ENCODE results near the gene RGS7.

DNA sequence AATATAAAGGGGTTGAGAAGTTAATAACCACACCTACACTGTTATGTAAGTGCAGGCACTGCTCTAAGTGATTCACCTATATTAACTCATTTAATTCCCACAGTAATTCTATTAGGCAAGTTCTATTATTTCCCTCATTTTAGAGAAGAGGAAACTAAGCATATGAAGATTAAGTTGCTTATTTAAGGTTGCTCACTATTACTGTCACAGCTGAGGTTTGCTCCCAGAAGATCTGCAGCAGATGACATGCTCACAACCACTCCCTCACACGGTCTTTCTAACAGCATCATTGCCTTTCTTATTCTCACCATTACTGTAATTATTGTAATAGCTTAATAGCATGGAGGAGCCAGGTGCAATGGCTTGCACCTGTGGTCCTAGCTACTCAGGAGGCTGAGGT is 548.6 kb downstream of the RGS7 start:
- TF ChIP-seq POLR2A (IDR thresholded peaks at IDR 0.05) (no peak), POLR2AphosphoS5 (IDR thresholded peaks at IDR 0.05; ENCODE audit: insufficient read depth in 1 of 2, low read depth in 1 of 2) (no peak)
- TF ChIP-seq, protein P1, sequence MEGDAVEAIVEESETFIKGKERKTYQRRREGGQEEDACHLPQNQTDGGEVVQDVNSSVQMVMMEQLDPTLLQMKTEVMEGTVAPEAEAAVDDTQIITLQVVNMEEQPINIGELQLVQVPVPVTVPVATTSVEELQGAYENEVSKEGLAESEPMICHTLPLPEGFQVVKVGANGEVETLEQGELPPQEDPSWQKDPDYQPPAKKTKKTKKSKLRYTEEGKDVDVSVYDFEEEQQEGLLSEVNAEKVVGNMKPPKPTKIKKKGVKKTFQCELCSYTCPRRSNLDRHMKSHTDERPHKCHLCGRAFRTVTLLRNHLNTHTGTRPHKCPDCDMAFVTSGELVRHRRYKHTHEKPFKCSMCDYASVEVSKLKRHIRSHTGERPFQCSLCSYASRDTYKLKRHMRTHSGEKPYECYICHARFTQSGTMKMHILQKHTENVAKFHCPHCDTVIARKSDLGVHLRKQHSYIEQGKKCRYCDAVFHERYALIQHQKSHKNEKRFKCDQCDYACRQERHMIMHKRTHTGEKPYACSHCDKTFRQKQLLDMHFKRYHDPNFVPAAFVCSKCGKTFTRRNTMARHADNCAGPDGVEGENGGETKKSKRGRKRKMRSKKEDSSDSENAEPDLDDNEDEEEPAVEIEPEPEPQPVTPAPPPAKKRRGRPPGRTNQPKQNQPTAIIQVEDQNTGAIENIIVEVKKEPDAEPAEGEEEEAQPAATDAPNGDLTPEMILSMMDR (IDR thresholded peaks at IDR 0.05): no peak

Measured in vagina (tissue), 2 donors.